HCT116 (cell line): ENCODE data around the gene WNT7B. TPM values are rescaled to one million over a fixed set of nuclear protein-coding genes. Genes with fewer than 3 reads are reported as not detected.

ENCODE experiments used
- ATAC-seq: fragments of 200-7000 bp; cut with Tn5 transposase; 2 replicates; pipeline ENCODE4 v1.9.1; 2020; ENCODE audit warnings: mild to moderate bottlenecking, moderate library complexity
- BruUV-seq: library from RNA; stranded (reverse); fragments of 400-500 nt; replicated peaks from 2 replicates; lab custom pipeline; 2021; lab: Mats Ljungman, UMichigan
- CTCF ChIA-PET: fragments of 300-600 bp; sonication (Branson Sonifier 250); formaldehyde crosslinking; loops from one replicate; lab custom pipeline; 2021; ENCODE audit warnings: antibody characterized with exemption; lab: Charles Lee
- POLR2A ChIA-PET: fragments of 300-600, 350-600 bp; sonication (Branson Sonifier 250); formaldehyde crosslinking; loops from one replicate; lab custom pipeline; 2021; ENCODE audit warnings: antibody characterized with exemption; lab: Charles Lee
- RAD21 ChIA-PET, 2 experiments: fragments of 300-600 bp; sonication (Branson Sonifier 250); formaldehyde crosslinking; loops; one replicate each; lab custom pipeline; 2023; ENCODE audit warnings: low total read pairs in 2 of 2; ENCODE audit not compliant: uncharacterized antibody in 2 of 2, unreplicated experiment in 2 of 2, low non-redundant PET in 1 of 2; lab: Charles Lee
- DNase-seq: peaks from one replicate; pipeline ENCODE4 v3.0.0-alpha.2; 2010; ENCODE audit warnings: low read depth, low spot score
- H2AFZ ChIP-seq: fragments of 200-600 bp; shearing (Covaris generic), sonication (generic); 2 replicates; pipeline ENCODE4 v1.6.1; 2017; ENCODE audit warnings: low read depth, mixed run types, mixed read lengths, antibody characterized with exemption, low read length; ENCODE audit not compliant: poor library complexity, severe bottlenecking
- H3K27ac ChIP-seq: 2 replicates; pipeline ENCODE4 v1.5.1; 2012; ENCODE audit warnings: low read depth, low read length
- H3K27me3 ChIP-seq: fragments of 200-600 bp; sonication (generic); 2 replicates; pipeline ENCODE4 v1.6.1; 2016; ENCODE audit warnings: mixed run types, low read length, mixed read lengths; ENCODE audit not compliant: insufficient read depth
- H3K36me3 ChIP-seq, 2 experiments: fragments of 200-500 bp in 1 of 2; fragments of 200-600 bp in 1 of 2; sonication (Bioruptor generic) in 1 of 2; sonication (generic) in 1 of 2; 2 replicates each; pipeline versions ENCODE4 v1.5.1 to v1.6.1; 2014 to 2016; ENCODE audit warnings: low read length in 2 of 2, inconsistent platforms in 1 of 2, mixed read lengths in 1 of 2, mixed run types in 1 of 2; ENCODE audit not compliant: insufficient read depth in 2 of 2, control insufficient read depth in 1 of 2
- H3K4me1 ChIP-seq, 2 experiments: fragments of 200-600 bp in 1 of 2; sonication (generic) in 1 of 2; 2 replicates each; pipeline versions ENCODE4 v1.5.1 to v1.6.1; 2012 to 2017; ENCODE audit warnings: low read length in 2 of 2, inconsistent platforms in 1 of 2, mild to moderate bottlenecking in 1 of 2, mixed read lengths in 1 of 2, mixed run types in 1 of 2, moderate library complexity in 1 of 2; ENCODE audit not compliant: insufficient read depth in 2 of 2, control insufficient read depth in 1 of 2
- H3K4me2 ChIP-seq: fragments of 200-600 bp; sonication (generic); 2 replicates; pipeline ENCODE4 v1.6.1; 2017; ENCODE audit warnings: mixed run types, low read length, mixed read lengths
- H3K4me3 ChIP-seq, 2 experiments: fragments of 200-600 bp in 1 of 2; sonication (generic) in 1 of 2; replicated peaks in 1 of 2; 2 replicates each; pipeline ENCODE4 v1.5.1; 2011 to 2016; ENCODE audit warnings: low read length in 2 of 2, control low read depth in 1 of 2, low read depth in 1 of 2, mild to moderate bottlenecking in 1 of 2, mixed read lengths in 1 of 2, mixed run types in 1 of 2
- H3K79me2 ChIP-seq: fragments of 200-600 bp; sonication (generic); 2 replicates; pipeline ENCODE4 v1.6.1; 2017; ENCODE audit warnings: mild to moderate bottlenecking, mixed run types, low read length, moderate library complexity, mixed read lengths; ENCODE audit not compliant: insufficient read depth
- H3K9ac ChIP-seq: fragments of 200-600 bp; sonication (generic); 2 replicates; pipeline ENCODE4 v1.6.1; 2016; ENCODE audit warnings: low read length, mixed read lengths
- H3K9me2 ChIP-seq: fragments of 200-600 bp; sonication (generic), shearing (Covaris generic); 2 replicates; pipeline ENCODE4 v1.6.1; 2017; ENCODE audit warnings: mixed run types, mild to moderate bottlenecking, moderate library complexity; ENCODE audit not compliant: insufficient read depth
- H3K9me3 ChIP-seq, 2 experiments: fragments of 200-500 bp in 1 of 2; fragments of 200-600 bp in 1 of 2; sonication (Bioruptor generic) in 1 of 2; sonication (generic) in 1 of 2; 2 replicates each; pipeline ENCODE4 v1.6.1; 2014 to 2017; ENCODE audit warnings: low read length in 2 of 2, mixed read lengths in 2 of 2, inconsistent platforms in 1 of 2, low read depth in 1 of 2, mild to moderate bottlenecking in 1 of 2, mixed run types in 1 of 2, moderate library complexity in 1 of 2; ENCODE audit not compliant: control insufficient read depth in 1 of 2, insufficient read depth in 1 of 2
- H4K20me1 ChIP-seq: fragments of 200-600 bp; sonication (generic), shearing (Covaris generic); 2 replicates; pipeline ENCODE4 v1.6.1; 2017; ENCODE audit warnings: mixed run types, mild to moderate bottlenecking, moderate library complexity; ENCODE audit not compliant: insufficient read depth
- CEBPB ChIP-seq: IDR thresholded peaks from 2 replicates; pipeline ENCODE4 v1.6.1; 2012; ENCODE audit warnings: low read depth
- ELF1 ChIP-seq: IDR thresholded peaks from 2 replicates; pipeline ENCODE4 v1.6.1; 2012; ENCODE audit warnings: low read depth, borderline replicate concordance
- EZH2 ChIP-seq: fragments of 200-600 bp; sonication (generic); IDR thresholded peaks from 2 replicates; pipeline ENCODE4 v1.6.1; 2017; ENCODE audit warnings: antibody characterized with exemption, mixed run types
- FOSL1 ChIP-seq: IDR thresholded peaks from 2 replicates; pipeline ENCODE4 v1.6.1; 2012; ENCODE audit warnings: low read depth
- SP1 ChIP-seq: IDR thresholded peaks from 2 replicates; pipeline ENCODE4 v1.6.1; 2012; ENCODE audit warnings: low read depth
- SRF ChIP-seq: IDR thresholded peaks from 2 replicates; pipeline ENCODE4 v1.6.1; 2012; ENCODE audit warnings: low read depth
- YY1 ChIP-seq: IDR thresholded peaks from 2 replicates; pipeline ENCODE4 v1.6.1; 2011; ENCODE audit warnings: low read length, low read depth, moderate library complexity, mild to moderate bottlenecking; ENCODE audit not compliant: insufficient replicate concordance; ENCODE audit errors: extremely low read depth
- intact Hi-C: fragments of 100-400 bp; cut with micrococcal nuclease; formaldehyde crosslinking; loops from 2 replicates; pipeline ENCODE4 v1.10.0; 2022
- total RNA-seq: library from RNA; stranded (reverse); gene quantifications from one replicate; pipeline ENCODE4 v1.2.1, GENCODE V29; 2021; ENCODE audit not compliant: unreplicated experiment
- TF ChIP-seq, protein P1 (sequence below): IDR thresholded peaks from 2 replicates; pipeline ENCODE4 v1.6.1; 2011; ENCODE audit warnings: mild to moderate bottlenecking, low read length, moderate library complexity; ENCODE audit not compliant: insufficient replicate concordance; ENCODE audit errors: extremely low read depth

Gene WNT7B
- total RNA-seq, 1 experiment from 2014 or later = 10.5 TPM

DNA sequence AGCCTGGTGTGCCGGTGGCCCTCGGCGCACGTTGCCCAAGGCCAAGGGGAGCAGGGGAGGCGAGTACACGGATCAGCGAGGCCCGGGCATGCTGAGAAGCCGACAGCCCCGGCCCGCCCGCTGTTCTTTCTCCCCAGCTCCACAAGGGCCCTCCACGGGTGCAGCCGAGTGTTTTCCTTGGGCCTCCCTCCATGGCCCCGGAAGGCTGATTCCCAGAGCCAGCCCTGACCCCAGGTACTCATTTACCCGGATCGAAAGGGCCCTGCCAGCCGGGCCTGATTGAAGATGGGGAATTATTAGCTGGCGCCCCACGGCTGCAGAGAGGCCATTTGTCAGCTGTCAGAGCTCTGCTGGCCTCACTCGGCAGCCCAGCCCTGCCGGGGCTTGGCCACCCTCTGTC is 53.1 kb downstream of the WNT7B start:
- no peak overlapping the region for H3K27ac ChIP-seq
- no peaks in the 10 kb centered on the region for H3K79me2 ChIP-seq
- H3K4me3 ChIP-seq = no peak overlapping the region
- no peak for DNase-seq
- no TSS peak for BruUV-seq
- ChIA-PET POLR2A (no interaction called here), CTCF (no interaction called here), RAD21 (no interaction called here)
- H3K4me2 ChIP-seq = no peak overlapping the region
- H3K36me3 ChIP-seq = no peaks in the 10 kb centered on the region
- peaks cover 17 to 34% of the 10 kb centered on the region in 2 experiments for H3K4me1 ChIP-seq
- H3K9me3 ChIP-seq = no peaks in the 10 kb centered on the region
- no peak for ATAC-seq
- no peak for TF ChIP-seq ELF1
- intact Hi-C loops = no loop called here
- H3K9ac ChIP-seq = no peak overlapping the region
- no peaks in the 10 kb centered on the region for H3K9me2 ChIP-seq
- no peak overlapping the region for H2AFZ ChIP-seq
- no peaks in the 10 kb centered on the region for H4K20me1 ChIP-seq
- no peaks in the 10 kb centered on the region for H3K27me3 ChIP-seq

DNA sequence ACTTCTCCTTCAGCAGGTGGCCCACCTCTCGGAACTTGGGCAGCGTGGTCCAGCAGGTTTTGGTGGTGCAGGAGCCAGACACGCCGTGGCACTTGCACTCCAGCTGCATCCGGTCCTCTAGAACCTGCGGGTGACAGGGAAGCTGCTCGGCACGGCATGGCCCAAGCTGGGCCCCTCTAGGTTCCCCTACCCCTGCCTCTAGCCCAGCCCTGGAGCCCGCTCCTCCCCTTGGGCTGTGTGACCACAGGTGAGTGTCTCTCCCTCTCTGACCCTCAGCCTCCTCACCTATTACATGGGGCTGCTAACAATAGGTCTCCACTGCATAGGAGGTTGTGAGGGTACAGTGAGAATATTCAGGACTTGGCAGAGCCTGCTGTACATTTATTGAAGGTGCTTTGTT is 53.8 kb downstream of the WNT7B start:
- BruUV-seq = no TSS peak
- H3K4me2 ChIP-seq = no peak overlapping the region
- intact Hi-C loops = no loop called here
- H3K4me3 ChIP-seq = no peak overlapping the region
- no peak overlapping the region for H3K9ac ChIP-seq
- ChIA-PET CTCF (no interaction called here), RAD21 (no interaction called here), POLR2A (no interaction called here)
- no peaks in the 10 kb centered on the region for H4K20me1 ChIP-seq
- H3K4me1 ChIP-seq = peaks cover 24 to 40% of the 10 kb centered on the region in 2 experiments
- H3K36me3 ChIP-seq = no peaks in the 10 kb centered on the region
- H3K27me3 ChIP-seq = peaks cover under 1% of the 10 kb centered on the region; the same call in 1 of the 2 replicates
- no peak for TF ChIP-seq CEBPB
- no peak for TF ChIP-seq SRF
- TF ChIP-seq SP1 = no peak
- TF ChIP-seq, protein P1, sequence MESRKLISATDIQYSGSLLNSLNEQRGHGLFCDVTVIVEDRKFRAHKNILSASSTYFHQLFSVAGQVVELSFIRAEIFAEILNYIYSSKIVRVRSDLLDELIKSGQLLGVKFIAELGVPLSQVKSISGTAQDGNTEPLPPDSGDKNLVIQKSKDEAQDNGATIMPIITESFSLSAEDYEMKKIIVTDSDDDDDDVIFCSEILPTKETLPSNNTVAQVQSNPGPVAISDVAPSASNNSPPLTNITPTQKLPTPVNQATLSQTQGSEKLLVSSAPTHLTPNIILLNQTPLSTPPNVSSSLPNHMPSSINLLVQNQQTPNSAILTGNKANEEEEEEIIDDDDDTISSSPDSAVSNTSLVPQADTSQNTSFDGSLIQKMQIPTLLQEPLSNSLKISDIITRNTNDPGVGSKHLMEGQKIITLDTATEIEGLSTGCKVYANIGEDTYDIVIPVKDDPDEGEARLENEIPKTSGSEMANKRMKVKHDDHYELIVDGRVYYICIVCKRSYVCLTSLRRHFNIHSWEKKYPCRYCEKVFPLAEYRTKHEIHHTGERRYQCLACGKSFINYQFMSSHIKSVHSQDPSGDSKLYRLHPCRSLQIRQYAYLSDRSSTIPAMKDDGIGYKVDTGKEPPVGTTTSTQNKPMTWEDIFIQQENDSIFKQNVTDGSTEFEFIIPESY = no peak
- no peak for TF ChIP-seq YY1
- no peak for TF ChIP-seq FOSL1
- no peak for TF ChIP-seq EZH2
- no peaks in the 10 kb centered on the region for H3K79me2 ChIP-seq
- DNase-seq = no peak
- ATAC-seq = no peak
- no peaks in the 10 kb centered on the region for H3K9me2 ChIP-seq
- no peak overlapping the region for H2AFZ ChIP-seq
- no peak overlapping the region for H3K27ac ChIP-seq
- no peaks in the 10 kb centered on the region for H3K9me3 ChIP-seq
